ENCODE data around the gene FAP.

The FAP gene

GRCh38 chr2:162234620-162235462 lies 8.4 kb downstream of the FAP start:
- no peak for DNase-seq

- DNase-seq, result no peak
These were observed 10.0 kb downstream of the FAP start for GRCh38 chr2:162233197-162233596.

- no peak for DNase-seq
These were observed 10.6 kb downstream of the FAP start for GRCh38 chr2:162232671-162233070.

- no peak for DNase-seq
These were observed 11.2 kb downstream of the FAP start for GRCh38 chr2:162232027-162232426.

- no peak for DNase-seq
These were observed 12.5 kb downstream of the FAP start for GRCh38 chr2:162230761-162231160.

GRCh38 chr2:162226836-162227235 lies 16.4 kb downstream of the FAP start:
- no peak for DNase-seq

GRCh38 chr2:162221064-162221463 lies 22.2 kb downstream of the FAP start:
- DNase-seq, result peak; percentile 28

- no peak for DNase-seq
These were observed 22.9 kb downstream of the FAP start for GRCh38 chr2:162220368-162220767.

GRCh38 chr2:162219426-162219825 lies 23.8 kb downstream of the FAP start:
- DNase-seq, result no peak

- no peak for DNase-seq
These were observed 25.6 kb downstream of the FAP start for GRCh38 chr2:162217598-162217997.

- DNase-seq, result no peak
These were observed 28.1 kb downstream of the FAP start for GRCh38 chr2:162215162-162215561.

GRCh38 chr2:162212366-162212765 lies 30.9 kb downstream of the FAP start:
- DNase-seq, result no peak

- DNase-seq, result no peak
These were observed 31.5 kb downstream of the FAP start for GRCh38 chr2:162211732-162212131.

- DNase-seq, result peak; percentile 8
These were observed 32.9 kb downstream of the FAP start for GRCh38 chr2:162210385-162210784.

- no peak for DNase-seq
These were observed 41.0 kb downstream of the FAP start for GRCh38 chr2:162202203-162202602.

GRCh38 chr2:162200636-162201035 lies 42.6 kb downstream of the FAP start:
- no peak for DNase-seq

GRCh38 chr2:162199913-162200312 lies 43.3 kb downstream of the FAP start:
- DNase-seq, result no peak

- no peak for DNase-seq
These were observed 45.0 kb downstream of the FAP start for GRCh38 chr2:162198239-162198638.

GRCh38 chr2:162197069-162197825 lies 46.0 kb downstream of the FAP start:
- no peak for DNase-seq

GRCh38 chr2:162196638-162197037 lies 46.6 kb downstream of the FAP start:
- DNase-seq, result no peak

GRCh38 chr2:162188451-162188850 lies 54.8 kb downstream of the FAP start:
- DNase-seq, result no peak

GRCh38 chr2:162185541-162186232 lies 57.6 kb downstream of the FAP start:
- no peak for DNase-seq

GRCh38 chr2:162184821-162185450 lies 58.3 kb downstream of the FAP start:
- DNase-seq, result no peak
